G401 (cell line): ENCODE results near the gene RNF43. TPM values are rescaled to one million over a fixed set of nuclear protein-coding genes. Genes with fewer than 3 reads are reported as not detected.

ENCODE experiments used
- DNase-seq: peaks from one replicate; pipeline ENCODE4 v3.0.0-alpha.2; 2015; ENCODE audit warnings: low spot score
- in situ Hi-C: cut with HindIII; loops from 2 replicates; pipeline ENCODE4 v1.10.0; 2016; ENCODE audit warnings: low sequenced_read_pairs, mixed read lengths
- total RNA-seq: library from RNA; depleted of rRNA; stranded (reverse); fragments of >200 nt; shearing (Covaris generic); gene quantifications from 2 replicates; pipeline ENCODE4 v1.2.3, GENCODE V29; 2014

The RNF43 gene
- total RNA-seq, 1 experiment from 2014 or later = not detected

- in situ Hi-C loops = loop anchor here (10.0 kb wide), 1 partner anchor 621 kb away; no protein-coding TSS in a partner anchor
- DNase-seq = no peak
Measured at GRCh38 chr17:58385359-58385899, 31.9 kb downstream of the RNF43 start.

GRCh38 chr17:58384897-58385296 lies 32.4 kb downstream of the RNF43 start:
- in situ Hi-C loops = loop anchor here (10.0 kb wide), 1 partner anchor 620 kb away; no protein-coding TSS in a partner anchor
- no peak for DNase-seq

GRCh38 chr17:58383892-58384462 lies 33.4 kb downstream of the RNF43 start:
- in situ Hi-C loops = loop anchor here (10.0 kb wide), 1 partner anchor 619 kb away; no protein-coding TSS in a partner anchor
- DNase-seq = no peak

GRCh38 chr17:58382872-58383242 lies 34.5 kb downstream of the RNF43 start:
- in situ Hi-C loops = loop anchor here (10.0 kb wide), 1 partner anchor 618 kb away; no protein-coding TSS in a partner anchor
- DNase-seq = no peak

GRCh38 chr17:58382108-58382871 lies 35.0 kb downstream of the RNF43 start:
- in situ Hi-C loops = loop anchor here (10.0 kb wide), 1 partner anchor 617 kb away; no protein-coding TSS in a partner anchor
- DNase-seq = no peak

- in situ Hi-C loops = loop anchor here (10.0 kb wide), 1 partner anchor 617 kb away; no protein-coding TSS in a partner anchor
- DNase-seq = peak; percentile 86
Measured at GRCh38 chr17:58381124-58382035, 36.0 kb downstream of the RNF43 start.

- in situ Hi-C loops = loop anchor here (10.0 kb wide), 1 partner anchor 616 kb away; no protein-coding TSS in a partner anchor
Measured at GRCh38 chr17:58380207-58381123, 36.9 kb downstream of the RNF43 start.

GRCh38 chr17:58379511-58379824 lies 37.9 kb downstream of the RNF43 start:
- in situ Hi-C loops = no loop called here
- no peak for DNase-seq

More at GRCh38 chr17:58380207-58381123, 36.9 kb downstream of the RNF43 start:
- no peak for DNase-seq

GRCh38 chr17:58378733-58379510 lies 38.4 kb downstream of the RNF43 start:
- in situ Hi-C loops = no loop called here
- no peak for DNase-seq

- in situ Hi-C loops = no loop called here
- no peak for DNase-seq
Measured at GRCh38 chr17:58377661-58378060, 39.7 kb downstream of the RNF43 start.

- DNase-seq = no peak
- in situ Hi-C loops = no loop called here
Measured at GRCh38 chr17:58377093-58377601, 40.2 kb downstream of the RNF43 start.

- DNase-seq = no peak
- in situ Hi-C loops = no loop called here
Measured at GRCh38 chr17:58376472-58377000, 40.8 kb downstream of the RNF43 start.

GRCh38 chr17:58375811-58376210 lies 41.5 kb downstream of the RNF43 start:
- DNase-seq = no peak
- in situ Hi-C loops = no loop called here

- DNase-seq = no peak
- in situ Hi-C loops = no loop called here
Measured at GRCh38 chr17:58375256-58375655, 42.1 kb downstream of the RNF43 start.

GRCh38 chr17:58373923-58374322 lies 43.4 kb downstream of the RNF43 start:
- in situ Hi-C loops = no loop called here
- no peak for DNase-seq

GRCh38 chr17:58373003-58373402 lies 44.3 kb downstream of the RNF43 start:
- DNase-seq = no peak
- in situ Hi-C loops = no loop called here

- DNase-seq = peak; percentile 86
- in situ Hi-C loops = no loop called here
Measured at GRCh38 chr17:58371300-58371950, 45.9 kb downstream of the RNF43 start.
